Measurements from ENCODE around the gene EHD4. TPM values are rescaled to one million over a fixed set of nuclear protein-coding genes. Genes with fewer than 3 reads are reported as not detected.

Gene EHD4
- total RNA-seq, 4 donors from 2014 or later, result 10.0 to 25.4 (median 20.3) TPM

GRCh38 chr15:41857316-41857715, 115.0 kb downstream of the EHD4 start:
- no peak for TF ChIP-seq POLR2AphosphoS5 (IDR thresholded peaks at IDR 0.05)
- no peak for TF ChIP-seq POLR2A (IDR thresholded peaks at IDR 0.05)
- TF ChIP-seq CTCF (IDR thresholded peaks at IDR 0.05), result no peak
- no peak for TF ChIP-seq EP300 (IDR thresholded peaks at IDR 0.05)
- H3K4me3 ChIP-seq, result no peak overlapping the region
- no peak overlapping the region for H3K27ac ChIP-seq
- 65% methylated on average over 2 of the region's 9 CpGs; no CpG with 5 or more reads in 1 of the 2 donors for WGBS, 2 donors (ENCODE audit: low coverage in 1 of 2)
- no peaks in the 10 kb centered on the region for H3K4me1 ChIP-seq
- no peaks in the 10 kb centered on the region for H3K9me3 ChIP-seq
- no peak for ATAC-seq
- no peaks in the 10 kb centered on the region for H3K36me3 ChIP-seq
- H3K27me3 ChIP-seq, result peaks cover 67% of the 10 kb centered on the region

GRCh38 chr15:41856716-41857115, 115.6 kb downstream of the EHD4 start:
- TF ChIP-seq POLR2A (IDR thresholded peaks at IDR 0.05) (no peak), POLR2AphosphoS5 (IDR thresholded peaks at IDR 0.05) (no peak), EP300 (IDR thresholded peaks at IDR 0.05) (no peak), CTCF (IDR thresholded peaks at IDR 0.05) (no peak)
- no peak overlapping the region for H3K4me3 ChIP-seq
- no CpG with 5 or more reads among the region's 12 CpGs for WGBS, 2 donors (ENCODE audit: low coverage in 1 of 2)

GRCh38 chr15:41856262-41856661, 116.1 kb downstream of the EHD4 start:
- H3K4me1 ChIP-seq, result no peaks in the 10 kb centered on the region
- H3K4me3 ChIP-seq, result no peak overlapping the region
- H3K27ac ChIP-seq, result no peak overlapping the region
- no peaks in the 10 kb centered on the region for H3K9me3 ChIP-seq
- peaks cover 77% of the 10 kb centered on the region for H3K27me3 ChIP-seq
- no peaks in the 10 kb centered on the region for H3K36me3 ChIP-seq
- no peak for ATAC-seq
- no peak for TF ChIP-seq POLR2AphosphoS5 (IDR thresholded peaks at IDR 0.05)
- WGBS, 2 donors (ENCODE audit: low coverage in 1 of 2), result 100% methylated on average over 1 of the region's 17 CpGs; no CpG with 5 or more reads in 1 of the 2 donors

More at GRCh38 chr15:41856716-41857115, 115.6 kb downstream of the EHD4 start:
- Histone ChIP-seq H3K36me3 (no peaks in the 10 kb centered on the region), H3K9me3 (no peaks in the 10 kb centered on the region), H3K4me1 (no peaks in the 10 kb centered on the region), H3K27ac (no peak overlapping the region), H3K27me3 (peaks cover 73% of the 10 kb centered on the region)
- no peak for ATAC-seq

- TF ChIP-seq POLR2AphosphoS5 (IDR thresholded peaks at IDR 0.05) (no peak), POLR2A (IDR thresholded peaks at IDR 0.05) (no peak), CTCF (IDR thresholded peaks at IDR 0.05) (no peak), EP300 (IDR thresholded peaks at IDR 0.05) (no peak)
- H3K27me3 ChIP-seq, result peaks cover 82% of the 10 kb centered on the region
- no peaks in the 10 kb centered on the region for H3K4me1 ChIP-seq
- H3K36me3 ChIP-seq, result no peaks in the 10 kb centered on the region
- H3K4me3 ChIP-seq, result no peak overlapping the region
- 65 to 68% methylated on average over 4 to 6 of the region's 30 CpGs for WGBS, 2 donors (ENCODE audit: low coverage in 1 of 2)
- no peak for ATAC-seq
- no peak overlapping the region for H3K27ac ChIP-seq
- no peaks in the 10 kb centered on the region for H3K9me3 ChIP-seq
Measured at GRCh38 chr15:41855261-41855961, 116.9 kb downstream of the EHD4 start.

GRCh38 chr15:41854443-41854842, 117.9 kb downstream of the EHD4 start:
- Histone ChIP-seq H3K27me3 (peaks cover 82% of the 10 kb centered on the region), H3K36me3 (no peaks in the 10 kb centered on the region), H3K27ac (no peak overlapping the region), H3K9me3 (no peaks in the 10 kb centered on the region), H3K4me3 (no peak overlapping the region), H3K4me1 (no peaks in the 10 kb centered on the region)
- no peak for TF ChIP-seq POLR2A (IDR thresholded peaks at IDR 0.05)
- TF ChIP-seq POLR2AphosphoS5 (IDR thresholded peaks at IDR 0.05), result no peak
- no peak for TF ChIP-seq EP300 (IDR thresholded peaks at IDR 0.05)
- no peak for TF ChIP-seq CTCF (IDR thresholded peaks at IDR 0.05)
- 93 to 100% methylated on average over 1 to 2 of the region's 9 CpGs for WGBS, 2 donors (ENCODE audit: low coverage in 1 of 2)
- no peak for ATAC-seq

Data from gastroesophageal sphincter (tissue), 4 donors.